NB4 (cell line): ENCODE measurements around the gene COMMD1.

Experiments
- MYC ChIP-seq: IDR thresholded peaks from 2 replicates; pipeline ENCODE4 v1.6.1; 2011; ENCODE audit warnings: low read depth, low read length
- POLR2A ChIP-seq: IDR thresholded peaks from 2 replicates; pipeline ENCODE4 v1.6.1; 2011; ENCODE audit warnings: mild to moderate bottlenecking; ENCODE audit not compliant: insufficient read length; ENCODE audit errors: extremely low read depth
- TF ChIP-seq, protein P1 (sequence below): IDR thresholded peaks from one replicate; pipeline ENCODE4 v1.5.1; 2012; ENCODE audit warnings: low read depth, low read length
- TF ChIP-seq, protein P2 (sequence below): IDR thresholded peaks from 2 replicates; pipeline ENCODE4 v1.6.1; 2011; ENCODE audit warnings: low read depth, low read length

DNA sequence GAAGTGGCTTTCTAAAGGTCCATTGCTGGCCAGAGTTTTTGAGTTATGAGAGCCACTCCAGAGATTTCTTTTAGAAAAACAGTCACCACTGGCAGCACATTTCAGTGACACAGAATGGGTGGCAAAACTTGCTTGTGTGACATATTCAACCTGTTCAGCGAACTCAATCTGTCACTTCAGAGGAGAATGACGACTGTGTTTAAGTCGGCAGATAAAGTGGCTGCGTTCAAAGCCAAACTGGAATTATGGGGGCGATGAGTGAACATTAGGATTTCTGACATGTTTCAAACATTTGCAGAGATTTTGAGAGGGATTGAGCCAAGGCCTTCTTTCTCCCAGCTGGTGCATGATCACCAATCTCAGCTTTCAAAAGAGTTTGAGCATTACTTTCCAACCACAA is 150.9 kb downstream of the COMMD1 start:
- TF ChIP-seq POLR2A (no peak), MYC (no peak)
- TF ChIP-seq, protein P1, sequence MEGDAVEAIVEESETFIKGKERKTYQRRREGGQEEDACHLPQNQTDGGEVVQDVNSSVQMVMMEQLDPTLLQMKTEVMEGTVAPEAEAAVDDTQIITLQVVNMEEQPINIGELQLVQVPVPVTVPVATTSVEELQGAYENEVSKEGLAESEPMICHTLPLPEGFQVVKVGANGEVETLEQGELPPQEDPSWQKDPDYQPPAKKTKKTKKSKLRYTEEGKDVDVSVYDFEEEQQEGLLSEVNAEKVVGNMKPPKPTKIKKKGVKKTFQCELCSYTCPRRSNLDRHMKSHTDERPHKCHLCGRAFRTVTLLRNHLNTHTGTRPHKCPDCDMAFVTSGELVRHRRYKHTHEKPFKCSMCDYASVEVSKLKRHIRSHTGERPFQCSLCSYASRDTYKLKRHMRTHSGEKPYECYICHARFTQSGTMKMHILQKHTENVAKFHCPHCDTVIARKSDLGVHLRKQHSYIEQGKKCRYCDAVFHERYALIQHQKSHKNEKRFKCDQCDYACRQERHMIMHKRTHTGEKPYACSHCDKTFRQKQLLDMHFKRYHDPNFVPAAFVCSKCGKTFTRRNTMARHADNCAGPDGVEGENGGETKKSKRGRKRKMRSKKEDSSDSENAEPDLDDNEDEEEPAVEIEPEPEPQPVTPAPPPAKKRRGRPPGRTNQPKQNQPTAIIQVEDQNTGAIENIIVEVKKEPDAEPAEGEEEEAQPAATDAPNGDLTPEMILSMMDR, result no peak
- TF ChIP-seq, protein P2, sequence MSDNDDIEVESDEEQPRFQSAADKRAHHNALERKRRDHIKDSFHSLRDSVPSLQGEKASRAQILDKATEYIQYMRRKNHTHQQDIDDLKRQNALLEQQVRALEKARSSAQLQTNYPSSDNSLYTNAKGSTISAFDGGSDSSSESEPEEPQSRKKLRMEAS, result no peak
